RWPE1 (cell line): ENCODE data around the gene C3orf20.

Experiments
- CTCF ChIA-PET: fragments of 350-600 bp; sonication (Branson Sonifier 250); formaldehyde crosslinking; extraction: SDS; loops from one replicate; lab custom pipeline; 2021; lab: Yijun Ruan, JAX
- POLR2A ChIA-PET: fragments of 400-600 bp; formaldehyde crosslinking; extraction: SDS; loops from one replicate; lab custom pipeline; 2020; ENCODE audit warnings: antibody characterized with exemption; ENCODE audit not compliant: low non-redundant PET; lab: Yijun Ruan, JAX
- DNase-seq: peaks from one replicate; pipeline ENCODE4 v3.0.0; 2012; ENCODE audit warnings: low spot score
- H3K27ac ChIP-seq: fragments of 450-650 bp; 2 replicates; pipeline ENCODE4 v1.5.1; 2017
- TF ChIP-seq, protein P1 (sequence below): fragments of 450-650 bp; conservative IDR thresholded peaks from 2 replicates; pipeline ENCODE4 v1.5.1; 2017; ENCODE audit warnings: low read depth, mild to moderate bottlenecking

C3orf20 gene

DNA sequence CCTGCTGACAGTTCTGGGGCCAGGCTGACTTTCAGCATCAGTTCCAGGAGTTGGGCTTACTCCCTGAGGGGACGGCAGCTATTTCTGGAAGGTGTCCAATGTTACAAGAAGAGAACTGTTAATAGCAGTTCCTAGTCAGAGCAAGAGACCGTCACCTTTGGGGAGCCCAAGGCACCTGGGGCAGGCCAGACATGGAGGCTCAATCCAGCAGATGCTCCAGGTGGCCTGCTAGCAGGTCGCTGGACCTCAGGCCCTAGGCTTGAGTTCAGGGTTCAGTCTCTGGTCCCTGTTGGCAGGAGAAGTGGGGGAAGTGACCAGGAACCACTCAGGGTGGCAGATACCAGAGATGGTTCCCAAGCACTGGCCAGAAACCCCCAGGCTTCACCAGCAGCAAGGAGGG is 25.9 kb downstream of the C3orf20 start:
- H3K27ac ChIP-seq, result no peak overlapping the region
- ChIA-PET POLR2A (no interaction called here), CTCF (no interaction called here)
- DNase-seq, result no peak
- TF ChIP-seq, protein P1, sequence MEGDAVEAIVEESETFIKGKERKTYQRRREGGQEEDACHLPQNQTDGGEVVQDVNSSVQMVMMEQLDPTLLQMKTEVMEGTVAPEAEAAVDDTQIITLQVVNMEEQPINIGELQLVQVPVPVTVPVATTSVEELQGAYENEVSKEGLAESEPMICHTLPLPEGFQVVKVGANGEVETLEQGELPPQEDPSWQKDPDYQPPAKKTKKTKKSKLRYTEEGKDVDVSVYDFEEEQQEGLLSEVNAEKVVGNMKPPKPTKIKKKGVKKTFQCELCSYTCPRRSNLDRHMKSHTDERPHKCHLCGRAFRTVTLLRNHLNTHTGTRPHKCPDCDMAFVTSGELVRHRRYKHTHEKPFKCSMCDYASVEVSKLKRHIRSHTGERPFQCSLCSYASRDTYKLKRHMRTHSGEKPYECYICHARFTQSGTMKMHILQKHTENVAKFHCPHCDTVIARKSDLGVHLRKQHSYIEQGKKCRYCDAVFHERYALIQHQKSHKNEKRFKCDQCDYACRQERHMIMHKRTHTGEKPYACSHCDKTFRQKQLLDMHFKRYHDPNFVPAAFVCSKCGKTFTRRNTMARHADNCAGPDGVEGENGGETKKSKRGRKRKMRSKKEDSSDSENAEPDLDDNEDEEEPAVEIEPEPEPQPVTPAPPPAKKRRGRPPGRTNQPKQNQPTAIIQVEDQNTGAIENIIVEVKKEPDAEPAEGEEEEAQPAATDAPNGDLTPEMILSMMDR, result no peak

DNA sequence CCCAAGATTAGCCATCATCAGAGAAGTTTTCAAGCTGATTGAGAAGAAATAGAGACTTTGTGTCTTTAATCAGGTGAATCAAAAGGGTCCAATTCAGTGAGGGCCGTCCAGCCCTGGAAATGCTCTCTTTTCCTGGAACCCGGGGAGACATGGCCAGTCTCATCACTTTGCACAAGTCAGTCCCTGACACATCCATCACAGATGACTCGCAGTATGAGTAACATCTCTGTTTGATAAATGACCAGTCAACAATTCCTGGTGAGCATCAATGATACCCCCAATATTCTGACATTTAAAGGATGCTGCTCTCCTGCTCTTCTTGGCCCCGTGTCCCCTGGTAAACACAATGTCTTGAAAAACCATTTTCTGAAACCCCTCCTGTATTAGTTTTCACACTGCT is 26.7 kb downstream of the C3orf20 start:
- ChIA-PET POLR2A (no interaction called here), CTCF (no interaction called here)

DNA sequence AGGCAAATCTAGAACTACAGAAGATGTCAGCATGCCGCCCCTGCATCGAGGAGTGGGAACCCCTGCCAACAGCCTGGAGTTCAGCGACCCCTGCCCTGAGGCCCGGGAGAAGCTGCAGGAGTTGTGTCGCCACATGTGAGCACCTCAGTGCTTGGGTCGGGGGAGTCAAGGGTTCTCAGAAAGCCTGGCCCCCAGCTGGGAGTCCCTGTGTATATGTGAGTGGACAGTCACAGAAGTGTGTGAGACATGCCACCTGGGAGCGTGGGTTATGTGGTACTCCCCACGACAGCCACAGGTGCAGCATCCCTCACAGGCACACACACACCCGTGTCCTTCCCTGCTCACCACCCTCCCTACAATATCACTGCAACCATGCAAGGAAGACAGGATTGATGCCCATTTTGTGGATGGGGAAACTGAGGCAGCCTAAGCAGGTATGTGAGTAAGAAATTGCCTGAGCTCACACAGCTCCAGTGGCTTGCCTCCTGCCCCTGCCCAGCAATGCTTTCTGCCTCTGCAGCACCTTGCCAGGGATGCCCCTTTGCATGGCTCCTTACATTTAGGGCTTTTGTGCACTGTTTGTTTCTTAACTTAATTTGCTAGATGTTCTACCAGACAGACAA is 28.3 kb downstream of the C3orf20 start:
- ChIA-PET CTCF (no interaction called here), POLR2A (no interaction called here)
- H3K27ac ChIP-seq, result no peak overlapping the region
- DNase-seq, result no peak
- TF ChIP-seq, protein P1, result no peak

More for the DNA sequence above, 26.7 kb downstream of the C3orf20 start:
- no peak overlapping the region for H3K27ac ChIP-seq
- TF ChIP-seq, protein P1, result no peak
- DNase-seq, result no peak

DNA sequence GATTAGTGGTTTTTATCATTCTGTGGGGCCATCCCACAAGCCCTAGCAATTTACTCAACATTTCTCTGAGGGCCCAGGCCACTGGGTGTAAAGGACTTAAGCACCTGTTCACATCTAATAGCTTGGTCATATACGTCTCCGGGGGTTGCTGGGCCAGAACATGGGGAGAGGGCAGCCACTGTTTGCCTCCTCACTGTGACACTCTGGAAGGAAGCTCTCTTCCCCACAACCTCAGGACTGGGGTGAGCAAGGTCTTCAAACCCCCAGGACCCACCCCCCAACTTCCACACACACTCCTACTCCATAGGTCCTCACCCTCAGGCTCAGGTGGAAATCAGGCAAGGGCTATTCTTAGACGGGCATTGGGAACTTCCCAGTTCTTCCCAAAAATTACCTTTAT is 28.9 kb downstream of the C3orf20 start:
- DNase-seq, result no peak
- CTCF ChIA-PET, result interaction anchor here (0.6 kb wide), 1 partner anchor 26 kb away, joined by 4 read pairs; no protein-coding TSS in a partner anchor
- H3K27ac ChIP-seq, result no peak overlapping the region
- TF ChIP-seq, protein P1, result no peak
- POLR2A ChIA-PET, result interaction anchor here (0.6 kb wide), 1 partner anchor 15 kb away, joined by 3 read pairs; no protein-coding TSS in a partner anchor

DNA sequence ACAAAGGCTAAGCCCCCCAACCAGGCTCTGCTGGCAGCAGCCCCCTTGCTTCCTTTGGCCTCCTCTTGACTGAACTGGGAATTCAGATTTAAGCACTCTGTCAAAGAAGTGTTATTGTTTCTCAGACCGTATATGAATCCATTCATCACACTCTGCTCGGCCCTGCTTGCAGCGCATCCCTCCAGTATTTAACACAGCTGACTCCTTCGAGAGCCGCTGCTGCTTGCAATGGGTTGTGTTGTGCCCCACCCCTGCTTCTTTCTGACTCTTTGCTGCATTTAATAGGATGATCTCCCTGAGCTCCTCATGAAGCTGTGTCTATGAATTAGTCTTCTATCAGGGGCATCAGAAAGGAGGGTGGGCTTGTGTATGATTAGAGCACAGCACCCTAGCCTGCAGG is 31.2 kb downstream of the C3orf20 start:
- POLR2A ChIA-PET, result no interaction called here
- no peak overlapping the region for H3K27ac ChIP-seq
- TF ChIP-seq, protein P1, result no peak
- CTCF ChIA-PET, result no interaction called here
- no peak for DNase-seq

DNA sequence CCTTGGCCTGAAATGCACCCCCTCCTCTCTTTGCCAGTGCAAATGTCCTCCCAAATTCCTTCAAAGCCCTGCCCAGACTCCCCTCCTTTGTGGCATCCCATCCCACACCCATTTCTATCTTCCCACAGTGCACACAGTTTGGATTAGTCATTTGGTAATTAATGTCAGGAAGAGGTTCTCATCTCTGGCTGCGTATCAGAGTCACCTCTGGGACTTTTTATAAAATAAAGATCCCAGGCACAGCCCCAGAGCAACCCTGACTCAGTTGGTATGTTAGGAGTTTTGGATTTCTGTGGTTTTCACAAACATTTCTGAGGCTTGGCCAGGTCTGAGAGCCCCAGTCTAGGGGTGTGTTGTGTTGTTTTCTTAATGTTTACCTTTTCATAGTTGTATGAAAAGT is 41.6 kb downstream of the C3orf20 start:
- ChIA-PET POLR2A (no interaction called here), CTCF (no interaction called here)
- no peak for DNase-seq
- TF ChIP-seq, protein P1, result no peak
- H3K27ac ChIP-seq, result no peak overlapping the region
